GM12874 (cell line): Measurements from ENCODE around the gene ALPI.

ENCODE experiments used
- CTCF ChIP-seq: IDR thresholded peaks from 2 replicates; pipeline ENCODE4 v1.5.1; 2011; ENCODE audit warnings: low read depth, mild to moderate bottlenecking, control low read depth, low read length, moderate library complexity; ENCODE audit not compliant: insufficient read depth

Gene ALPI

GRCh38 chr2:232415736-232416520 lies 40.0 kb upstream of the ALPI start:
- TF ChIP-seq CTCF = no peak

GRCh38 chr2:232416521-232417470 lies 39.2 kb upstream of the ALPI start:
- no peak for TF ChIP-seq CTCF

GRCh38 chr2:232417489-232417888 lies 38.5 kb upstream of the ALPI start:
- TF ChIP-seq CTCF = no peak

- TF ChIP-seq CTCF = no peak
Observed at GRCh38 chr2:232418056-232418455, 37.9 kb upstream of the ALPI start.

GRCh38 chr2:232418466-232419244 lies 37.3 kb upstream of the ALPI start:
- no peak for TF ChIP-seq CTCF

GRCh38 chr2:232419245-232420072 lies 36.5 kb upstream of the ALPI start:
- TF ChIP-seq CTCF = no peak
